Mesenteric fat pad (tissue), 1 donor: ENCODE results near the gene CTNNA1. TPM values are rescaled to one million over a fixed set of nuclear protein-coding genes. Genes with fewer than 3 reads are reported as not detected.
"Not testable (repeated sequence)": the region's sequence is repeated elsewhere in the genome, so short reads cannot be mapped to it uniquely, and the experiment has no call there.

Experiments
- DNase-seq: peaks from one replicate; pipeline ENCODE4 v3.0.0-alpha.2; 2020; ENCODE audit warnings: low spot score
- total RNA-seq: library from RNA; stranded (reverse); fragmentation: NEBNext Ultra II Directional; extraction: Animal tissue kit (Norgen Biotek cat#: 25700); gene quantifications from one replicate; pipeline ENCODE4 v1.2.1, GENCODE V29; 2021
- donor health status: DM: yes; HTN: yes; CAD: no.

The CTNNA1 gene
- total RNA-seq, 1 donor from 2014 or later = 355 TPM

GRCh38 chr5:138889994-138890393 lies 136.8 kb downstream of the CTNNA1 start:
- DNase-seq = no peak

DNA sequence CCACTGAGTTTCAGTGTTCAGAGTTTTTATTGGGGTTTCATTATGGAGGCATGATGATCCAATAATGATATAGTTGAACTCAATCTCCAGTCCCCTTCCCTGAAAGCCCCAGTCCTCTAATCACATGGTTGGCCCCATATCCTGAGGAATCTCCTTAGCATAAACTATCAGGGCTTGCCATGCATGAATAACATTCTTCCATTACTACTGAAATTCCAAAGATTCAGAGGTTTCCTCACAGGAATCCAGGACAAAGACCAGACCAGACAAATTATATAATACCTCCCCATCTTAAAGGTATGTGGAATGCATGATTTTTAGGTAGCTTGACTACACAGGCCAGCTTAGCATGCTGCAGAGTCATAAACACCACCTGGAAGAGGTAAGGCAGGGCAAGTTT lies 137.4 kb downstream of the CTNNA1 start:
- DNase-seq = no peak

GRCh38 chr5:138895918-138896317 lies 142.7 kb downstream of the CTNNA1 start:
- DNase-seq = no peak

- DNase-seq = no peak
Measured at GRCh38 chr5:138898299-138898698, 145.1 kb downstream of the CTNNA1 start.

DNA sequence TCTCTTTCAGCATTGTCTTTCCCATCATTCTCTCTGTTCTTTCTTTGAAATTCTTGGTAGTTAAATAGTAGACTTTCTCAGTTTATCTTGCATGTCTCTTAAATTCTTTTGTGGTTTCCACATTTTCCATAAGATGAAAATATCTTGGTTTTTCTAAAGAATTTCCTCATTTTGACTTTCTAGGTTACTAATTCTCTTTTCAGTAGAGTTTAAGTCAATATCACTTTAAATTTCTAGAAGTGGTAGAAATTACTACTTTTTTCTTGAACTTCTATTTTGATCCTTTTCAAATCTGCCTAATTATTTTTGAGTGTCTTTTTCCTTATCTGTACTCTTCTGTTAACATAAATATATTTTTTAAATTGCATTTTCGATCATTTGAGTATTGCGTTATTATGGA lies 145.5 kb downstream of the CTNNA1 start:
- DNase-seq = no peak

DNA sequence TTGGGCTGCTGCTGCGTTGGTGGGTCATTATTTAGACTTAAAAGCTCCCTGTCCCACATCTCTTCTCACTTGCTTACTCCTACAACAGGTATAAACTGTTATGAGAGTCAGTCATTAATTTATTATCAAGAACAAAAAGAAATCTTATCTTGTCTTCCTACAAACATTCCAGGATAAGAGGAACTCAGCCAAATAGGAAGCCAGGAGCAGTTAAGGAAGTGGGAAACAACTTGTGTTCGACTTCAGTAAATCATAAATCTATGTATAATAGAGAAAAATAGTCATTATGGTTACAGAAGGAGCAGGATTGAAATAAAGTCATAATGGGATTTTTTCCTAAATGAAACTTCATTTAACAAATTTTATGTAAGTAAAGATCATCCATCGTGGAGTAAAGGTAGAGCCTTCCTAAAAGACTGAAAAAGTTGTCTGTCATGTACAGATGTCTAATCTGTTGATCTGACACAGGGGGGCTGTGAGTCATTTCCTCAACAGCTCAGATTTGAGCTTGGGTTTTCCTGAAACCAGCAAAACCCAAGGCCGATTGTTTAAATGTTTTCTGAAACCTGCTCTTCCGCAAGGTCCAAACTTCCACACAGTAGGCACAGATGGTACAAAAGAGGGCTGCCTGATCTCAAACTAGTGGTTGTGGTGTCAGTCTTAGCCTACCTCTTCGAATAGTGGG lies 147.2 kb downstream of the CTNNA1 start:
- no peak for DNase-seq

GRCh38 chr5:138901716-138902115 lies 148.5 kb downstream of the CTNNA1 start:
- DNase-seq = no peak

GRCh38 chr5:138903130-138903775 lies 150.0 kb downstream of the CTNNA1 start:
- no peak for DNase-seq

DNA sequence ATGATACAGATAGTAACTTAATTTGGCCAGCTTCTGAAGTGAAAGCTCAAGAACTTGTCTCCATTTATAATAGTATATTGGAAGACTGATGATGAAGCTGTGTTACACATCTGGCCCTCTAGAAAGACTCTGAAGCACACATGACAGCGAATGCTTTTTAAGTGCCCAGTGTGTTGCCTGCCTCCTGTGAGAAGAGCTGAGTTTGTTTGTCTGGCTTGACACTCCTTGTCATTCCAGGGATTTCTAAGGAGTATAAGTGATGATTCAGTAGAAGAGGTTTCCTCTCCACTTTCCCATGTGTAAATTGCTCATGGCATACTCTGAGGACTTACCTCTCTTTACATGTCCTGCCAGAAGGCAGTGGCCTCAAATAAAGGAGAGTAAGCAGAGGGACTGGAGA lies 152.3 kb downstream of the CTNNA1 start:
- DNase-seq = no peak

GRCh38 chr5:138909734-138910133 lies 156.5 kb downstream of the CTNNA1 start:
- no peak for DNase-seq

DNA sequence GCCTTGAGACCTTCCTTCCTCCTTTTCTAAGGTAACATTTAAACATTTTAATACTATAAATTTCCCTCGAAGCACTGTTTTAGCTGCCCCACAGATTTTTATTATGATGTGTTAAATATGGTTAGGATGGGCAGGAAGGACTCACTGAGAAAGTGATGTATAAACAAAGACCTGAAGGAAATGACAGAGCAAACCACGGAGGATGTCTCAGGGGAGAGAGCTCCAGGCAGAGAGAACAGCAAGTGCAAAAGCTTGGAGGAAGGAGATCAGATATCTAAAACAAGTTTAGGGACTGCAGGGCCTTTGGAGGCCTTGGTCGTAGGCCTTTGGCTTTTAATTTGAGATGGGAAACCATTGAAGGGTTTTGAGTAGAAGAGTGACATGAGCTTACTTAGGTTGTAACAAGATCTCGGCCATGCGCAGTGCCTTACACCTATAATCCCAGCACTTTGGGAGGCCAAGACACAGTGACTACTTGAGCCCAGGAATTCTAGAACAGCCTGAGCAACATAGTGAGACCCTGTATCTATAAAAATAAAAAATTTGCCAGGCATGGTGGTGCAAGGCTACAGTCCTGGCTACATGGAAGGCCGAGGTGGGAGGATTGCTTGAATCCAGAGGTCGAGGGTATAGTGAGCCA lies 157.4 kb downstream of the CTNNA1 start:
- no peak for DNase-seq

DNA sequence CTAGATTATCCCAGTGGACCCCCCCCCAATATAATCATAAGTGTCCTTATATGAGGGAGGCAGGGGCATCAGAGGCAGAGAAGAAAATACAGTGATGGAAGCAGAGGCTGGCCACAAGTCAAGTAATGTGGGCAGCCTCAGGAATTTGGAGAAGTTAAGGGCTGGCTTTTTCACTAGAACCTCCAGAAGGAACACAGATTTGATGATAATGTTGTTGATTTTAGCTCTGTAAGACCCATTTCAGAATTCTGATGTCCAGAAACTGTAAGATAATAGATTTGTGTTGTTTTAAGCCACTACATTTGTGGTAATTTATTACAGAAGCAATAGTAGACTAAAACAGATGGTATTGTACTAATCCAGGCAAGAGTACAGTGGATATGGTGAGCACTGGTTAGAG lies 158.2 kb downstream of the CTNNA1 start:
- no peak for DNase-seq

DNA sequence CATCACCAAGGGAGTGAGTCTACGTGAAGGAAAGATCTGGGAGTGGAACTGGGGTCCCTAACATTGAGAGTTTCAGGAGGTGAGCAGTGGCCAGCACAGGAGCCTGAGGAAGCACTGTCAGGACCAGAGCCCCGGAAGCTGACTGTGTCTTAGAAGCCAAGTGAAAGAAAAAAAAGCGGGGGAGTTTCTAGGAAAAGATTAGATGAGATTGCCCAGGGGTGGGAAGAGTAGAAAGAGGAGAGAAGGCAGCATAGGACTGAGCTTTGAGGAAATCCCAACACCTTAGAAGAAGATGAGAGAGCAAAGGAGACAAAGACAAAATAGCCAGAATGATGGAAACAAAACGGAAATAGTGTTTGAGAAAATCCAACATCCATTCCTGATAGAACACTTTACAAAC lies 158.9 kb downstream of the CTNNA1 start:
- DNase-seq = no peak

- no peak for DNase-seq
Measured at GRCh38 chr5:138913773-138914172, 160.5 kb downstream of the CTNNA1 start.

DNA sequence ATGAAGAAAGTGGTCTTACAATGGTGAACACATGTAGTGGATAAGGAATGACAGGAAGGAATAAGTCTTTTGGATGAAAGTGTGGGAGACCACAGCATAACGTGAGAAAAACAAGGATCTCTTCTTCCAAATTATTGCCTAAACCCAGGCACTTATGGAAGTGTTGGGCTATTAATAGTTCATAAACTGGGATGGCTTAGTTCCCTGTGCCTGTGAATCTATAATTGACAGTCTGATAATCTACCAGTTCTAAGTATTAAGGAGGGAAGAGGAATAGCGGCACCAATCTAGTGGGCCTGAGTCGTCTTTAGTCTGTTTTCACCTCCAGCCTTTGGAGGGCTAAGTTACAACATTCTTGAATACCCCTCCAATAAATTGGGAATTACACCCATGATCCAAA lies 161.1 kb downstream of the CTNNA1 start:
- no peak for DNase-seq

- DNase-seq = no peak
Measured at GRCh38 chr5:138918686-138919085, 165.5 kb downstream of the CTNNA1 start.

DNA sequence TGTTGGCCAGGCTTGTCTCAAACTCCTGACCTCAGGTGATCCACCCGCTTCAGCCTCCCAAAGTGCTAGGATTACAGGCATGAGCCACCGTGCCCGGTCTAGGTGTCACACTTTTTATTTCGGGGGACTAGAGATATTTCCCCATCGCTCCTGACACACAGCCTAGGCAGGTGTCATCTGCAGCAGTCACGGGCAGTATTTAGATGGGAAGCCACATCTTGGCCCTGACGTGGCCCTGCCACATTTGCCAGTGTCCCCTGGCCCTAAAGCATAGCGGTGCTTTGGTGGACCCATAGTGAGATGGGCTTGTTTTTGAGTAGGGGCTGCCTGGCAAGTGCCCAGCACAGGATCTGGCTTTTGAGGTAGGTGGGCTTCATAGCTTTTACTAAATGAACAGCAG lies 167.0 kb downstream of the CTNNA1 start:
- DNase-seq = no peak

DNA sequence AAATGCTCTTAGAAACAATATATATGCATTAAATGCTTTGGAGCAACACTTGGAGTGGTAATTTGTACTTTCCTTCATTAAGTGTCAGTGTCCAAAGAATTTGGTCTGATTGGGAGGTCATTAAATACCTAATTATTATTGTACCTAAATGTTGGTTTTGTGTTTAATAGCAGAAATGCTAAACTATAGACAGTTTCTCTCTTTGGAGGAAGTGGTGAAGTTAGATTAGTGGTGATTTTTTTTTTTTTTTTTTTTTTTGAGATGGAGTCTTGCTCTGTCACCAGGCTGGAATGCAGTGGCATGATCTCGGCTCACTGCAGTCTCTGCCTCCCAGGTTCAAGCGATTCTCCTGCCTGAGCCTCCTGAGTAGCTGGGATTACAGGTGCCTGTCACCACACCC lies 168.1 kb downstream of the CTNNA1 start:
- DNase-seq = not testable (repeated sequence)

DNA sequence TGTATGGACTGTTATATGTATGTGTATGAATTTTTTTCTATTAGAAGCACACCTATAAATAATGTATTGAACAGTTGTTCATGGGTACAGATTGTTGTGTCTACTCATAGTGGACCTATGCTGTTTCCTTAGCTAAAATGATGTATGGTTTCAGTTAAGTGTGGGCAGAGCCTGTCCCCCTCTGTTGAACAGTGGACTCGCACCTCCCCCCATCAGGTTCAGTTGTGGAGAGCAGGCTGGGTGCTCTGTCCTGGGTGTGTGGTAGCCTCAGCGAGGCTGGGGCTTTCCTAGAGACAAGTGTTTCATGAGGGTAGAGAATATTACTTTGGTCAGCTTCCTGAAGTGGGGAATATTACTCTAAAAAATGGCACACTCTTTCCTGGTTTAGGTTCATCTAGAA lies 169.3 kb downstream of the CTNNA1 start:
- DNase-seq = no peak

DNA sequence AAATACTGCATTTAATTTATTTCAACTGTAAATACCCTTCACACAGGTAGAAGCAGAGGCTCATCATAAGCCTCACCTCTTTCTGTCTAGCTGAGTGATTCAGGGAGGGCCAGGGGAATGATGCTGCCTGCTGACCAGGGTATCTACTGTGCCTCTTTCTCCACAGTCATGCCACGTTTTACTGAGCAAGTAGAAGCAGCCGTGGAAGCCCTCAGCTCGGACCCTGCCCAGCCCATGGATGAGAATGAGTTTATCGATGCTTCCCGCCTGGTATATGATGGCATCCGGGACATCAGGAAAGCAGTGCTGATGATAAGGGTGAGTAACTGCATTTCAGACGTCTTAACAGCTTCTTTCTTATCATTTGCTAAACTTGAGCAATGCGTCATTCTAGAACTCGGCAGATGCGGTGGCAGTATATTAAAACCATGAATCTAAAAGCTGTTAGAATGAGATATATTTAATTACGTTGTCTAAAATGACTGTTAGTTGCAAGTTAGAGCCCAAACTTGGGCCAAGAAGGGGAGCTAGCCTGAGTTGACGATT lies 171.9 kb downstream of the CTNNA1 start:
- no peak for DNase-seq

- DNase-seq = no peak
Measured at GRCh38 chr5:138926257-138926656, 173.0 kb downstream of the CTNNA1 start.

DNA sequence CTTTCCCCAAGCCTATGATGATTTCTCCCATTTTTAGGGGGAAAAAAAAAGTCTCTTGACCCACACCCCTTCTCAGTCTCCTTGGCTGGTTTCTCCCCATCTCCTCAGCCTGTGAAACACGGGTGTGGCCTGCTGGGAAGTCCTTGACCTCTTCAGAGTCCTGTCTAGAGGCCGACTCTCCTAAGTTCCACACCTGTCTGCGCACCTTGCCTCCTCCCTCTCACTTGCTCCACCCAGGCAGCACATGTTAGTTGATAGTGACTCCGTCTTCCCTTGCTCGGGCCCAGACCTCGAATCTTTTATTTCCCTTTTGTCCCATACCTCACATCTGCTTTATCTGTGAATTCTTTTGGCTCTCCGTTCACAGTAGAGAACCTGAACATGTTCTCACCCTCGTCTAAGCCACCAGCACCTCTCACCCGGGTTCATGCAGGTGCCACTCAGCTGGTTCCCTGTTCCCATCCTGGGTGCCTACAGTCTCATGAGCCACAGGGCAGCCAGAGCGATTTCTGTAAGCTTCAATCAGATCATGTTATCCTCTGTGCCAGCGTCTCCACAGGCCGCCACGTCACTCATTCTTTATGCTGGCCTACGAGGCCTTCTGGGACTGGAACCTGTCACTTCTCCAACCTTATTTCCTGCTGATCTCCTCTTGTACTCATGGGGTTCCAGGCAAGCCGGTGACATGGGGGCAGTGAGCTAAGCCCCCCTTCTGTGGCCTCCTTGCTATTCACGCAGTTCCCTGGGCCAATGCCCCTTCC lies 173.6 kb downstream of the CTNNA1 start:
- no peak for DNase-seq
